Fibroblast of lung (primary cell): ENCODE measurements around the gene TPRX1. TPM values are rescaled to one million over a fixed set of nuclear protein-coding genes. Genes with fewer than 3 reads are reported as not detected.

ENCODE experiments used
- polyA plus RNA-seq, 2 donors: library from polyadenylated mRNA; depleted of rRNA in 1 of 2; stranded (reverse) in 1 of 2; unstranded in 1 of 2; fragments of >200 nt; gene quantifications; 2 replicates each; pipeline ENCODE4 v1.2.1, GENCODE V29; 2011 to 2012; ENCODE audit warnings: missing spikeins in 1 of 2
- total RNA-seq: library from RNA; depleted of rRNA; stranded (reverse); fragments of >200 nt; gene quantifications from 2 replicates; pipeline ENCODE4 v1.2.1, GENCODE V29; 2014

Gene TPRX1
- total and polyA plus RNA-seq, 2 donors (not counting 1 experiment from before 2014, with no cell fraction given), result not detected

Other genes with a start within 250 kb of the TPRX1 start
- gene ZNF541, start 231.4 kb downstream of the TPRX1 start, total RNA-seq, result 0.17 TPM in 1 of 2 replicates, not detected in the other
- 0.02 TPM in 1 of 2 replicates, not detected in the other for gene ZNF541, start 231.4 kb downstream of the TPRX1 start, polyA plus RNA-seq
- gene BICRA, start 195.4 kb downstream of the TPRX1 start, total RNA-seq, result 3.3 and 3.8 TPM in 2 replicates
- gene BICRA, start 195.4 kb downstream of the TPRX1 start, polyA plus RNA-seq, result 0.44 and 0.54 TPM in 2 replicates
- gene EHD2, start 91.1 kb downstream of the TPRX1 start, total RNA-seq, result 106 and 192 TPM in 2 replicates
- gene EHD2, start 91.1 kb downstream of the TPRX1 start, polyA plus RNA-seq, result 96.5 and 97.0 TPM in 2 replicates
- 59.6 and 110 TPM in 2 replicates for gene NOP53, start 59.0 kb downstream of the TPRX1 start, total RNA-seq
- gene NOP53, start 59.0 kb downstream of the TPRX1 start, polyA plus RNA-seq, result 47.2 and 60.8 TPM in 2 replicates
- gene SELENOW, start 25.8 kb downstream of the TPRX1 start, total RNA-seq, result 142 and 155 TPM in 2 replicates
- 187 and 250 TPM in 2 replicates for gene SELENOW, start 25.8 kb downstream of the TPRX1 start, polyA plus RNA-seq
- not detected in 2 replicates for gene CRX, start 17.4 kb upstream of the TPRX1 start, total RNA-seq
- gene CRX, start 17.4 kb upstream of the TPRX1 start, polyA plus RNA-seq, result not detected in 2 replicates
- gene TPRX2, start 54.7 kb upstream of the TPRX1 start, total RNA-seq, result not detected in 2 replicates
- gene TPRX2, start 54.7 kb upstream of the TPRX1 start, polyA plus RNA-seq, result not detected in 2 replicates
- not detected in 2 replicates for gene SULT2A1, start 81.8 kb upstream of the TPRX1 start, total RNA-seq
- gene SULT2A1, start 81.8 kb upstream of the TPRX1 start, polyA plus RNA-seq, result not detected in 2 replicates
- not detected in 2 replicates for gene BSPH1, start 187.6 kb upstream of the TPRX1 start, total RNA-seq
- gene BSPH1, start 187.6 kb upstream of the TPRX1 start, polyA plus RNA-seq, result not detected in 2 replicates
- gene ELSPBP1, start 190.1 kb upstream of the TPRX1 start, total RNA-seq, result not detected in 2 replicates
- not detected in 2 replicates for gene ELSPBP1, start 190.1 kb upstream of the TPRX1 start, polyA plus RNA-seq
- gene CABP5, start 239.5 kb upstream of the TPRX1 start, total RNA-seq, result not detected in 2 replicates
- gene CABP5, start 239.5 kb upstream of the TPRX1 start, polyA plus RNA-seq, result not detected in 2 replicates